NCI-H510A (cell line): ENCODE data around the gene VIM.
"Not testable (repeated sequence)": the region's sequence is repeated elsewhere in the genome, so short reads cannot be mapped to it uniquely, and the experiment has no call there.

Source experiments
- DNase-seq: peaks from one replicate; lab custom pipeline; 2025; lab: John Stamatoyannopoulos, UW

VIM gene

GRCh38 chr10:17256627-17257026, 28.6 kb downstream of the VIM start:
- DNase-seq = no peak

GRCh38 chr10:17257466-17258321, 29.7 kb downstream of the VIM start:
- no peak for DNase-seq

- DNase-seq = no peak
Measured at GRCh38 chr10:17262502-17262901, 34.5 kb downstream of the VIM start.

- no peak for DNase-seq
Measured at GRCh38 chr10:17263580-17263979, 35.5 kb downstream of the VIM start.

DNA sequence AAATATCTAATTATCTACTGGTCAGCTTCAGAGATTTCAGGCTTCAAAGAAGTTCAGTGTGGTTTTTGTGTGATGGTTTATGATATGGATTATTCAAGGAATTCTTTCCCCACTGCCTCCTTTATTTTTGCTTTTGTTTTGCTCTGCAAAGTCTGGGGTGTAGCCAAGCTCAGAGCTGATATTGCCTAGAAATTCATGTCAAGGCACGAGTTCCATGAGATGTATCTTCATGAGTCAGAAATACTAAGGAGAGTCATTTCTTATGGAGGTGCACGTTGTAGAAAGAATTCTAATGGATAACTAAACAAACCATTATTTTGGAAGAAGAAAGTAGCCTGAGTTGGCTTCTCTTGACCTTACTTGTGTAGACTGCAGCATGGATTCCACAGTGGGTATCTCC, 37.4 kb downstream of the VIM start:
- DNase-seq = no peak

DNA sequence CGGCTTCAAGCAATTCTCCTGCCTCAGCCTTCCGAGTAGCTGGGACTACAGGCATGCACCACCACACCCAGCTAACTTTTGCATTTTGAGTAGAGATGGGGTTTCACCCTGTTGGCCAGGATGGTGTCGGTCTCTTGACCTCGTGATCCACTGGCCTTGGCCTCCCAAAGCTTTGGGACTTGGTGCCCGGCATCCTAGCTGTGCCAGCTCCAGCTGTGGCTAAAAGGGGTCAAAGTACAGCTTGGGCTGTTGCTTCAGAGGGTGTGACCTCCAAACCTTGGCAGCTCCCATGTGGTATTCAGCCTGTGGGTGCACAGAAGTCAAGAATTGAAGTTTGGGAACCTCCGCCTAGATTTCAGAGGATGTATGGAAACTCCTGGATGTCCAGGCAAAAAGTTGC, 38.5 kb downstream of the VIM start:
- DNase-seq = not testable (repeated sequence)

GRCh38 chr10:17272648-17273047, 44.6 kb downstream of the VIM start:
- no peak for DNase-seq

GRCh38 chr10:17273403-17273802, 45.4 kb downstream of the VIM start:
- DNase-seq = no peak

DNA sequence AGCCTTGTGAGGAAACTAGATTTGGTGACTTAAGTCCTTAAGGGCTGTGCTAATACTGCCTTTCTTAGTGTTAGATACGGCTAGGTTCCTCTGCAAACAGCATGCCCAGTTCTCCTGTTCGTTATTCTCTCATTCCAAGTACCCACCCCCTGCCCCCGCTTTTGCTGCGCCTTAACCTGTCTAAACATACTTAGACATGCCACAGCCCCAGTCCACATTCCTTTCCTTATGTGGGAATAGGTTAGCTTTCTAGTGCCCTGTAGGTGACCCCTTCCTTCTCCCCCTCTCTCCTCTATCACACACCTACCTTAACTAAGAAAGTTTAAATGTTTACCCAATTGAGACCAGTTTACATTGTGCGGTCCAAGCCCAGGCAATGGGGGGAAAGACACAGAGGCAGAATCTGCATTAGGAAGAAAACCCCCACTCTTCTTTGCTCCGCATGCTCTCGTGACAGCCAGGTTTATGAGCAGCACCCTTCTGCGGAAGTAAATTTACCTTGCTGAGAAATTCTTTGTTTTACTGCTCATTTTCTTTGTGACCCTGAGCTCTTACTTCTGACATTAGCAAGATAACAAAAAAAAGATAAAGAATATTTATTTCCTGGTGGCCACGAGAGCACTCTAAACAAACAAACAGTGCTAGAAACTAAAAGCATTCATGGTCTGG, 48.8 kb downstream of the VIM start:
- DNase-seq = no peak

DNA sequence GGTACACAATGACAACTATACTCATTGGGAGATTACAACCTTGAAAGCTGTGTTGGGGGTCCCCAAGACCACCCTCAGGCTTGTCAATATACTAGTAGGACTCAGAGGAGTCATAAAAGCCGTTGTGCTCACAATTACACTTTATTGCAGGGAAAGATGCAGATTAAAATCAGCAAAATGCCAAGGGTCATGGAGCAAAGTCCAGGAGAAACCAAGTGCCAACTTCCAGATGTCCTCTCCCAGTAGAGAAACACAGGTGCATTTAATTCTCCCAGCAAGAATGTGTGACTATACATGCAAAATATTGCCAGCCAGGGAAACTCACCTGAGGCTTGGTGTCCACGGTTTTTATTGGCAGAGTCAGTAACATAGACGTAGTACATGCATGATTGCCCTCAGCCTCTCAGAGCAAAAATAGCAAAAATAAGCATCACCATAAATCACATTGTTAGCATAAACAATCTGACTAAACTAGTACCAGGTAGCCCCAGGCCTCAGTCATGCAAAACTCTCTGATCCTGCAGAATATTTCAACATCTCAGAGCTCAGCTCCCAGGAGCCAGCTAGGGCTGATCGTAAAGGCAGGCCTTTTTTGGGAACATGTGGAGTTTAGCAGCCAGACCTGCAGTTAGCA, 50.7 kb downstream of the VIM start:
- DNase-seq = no peak

DNA sequence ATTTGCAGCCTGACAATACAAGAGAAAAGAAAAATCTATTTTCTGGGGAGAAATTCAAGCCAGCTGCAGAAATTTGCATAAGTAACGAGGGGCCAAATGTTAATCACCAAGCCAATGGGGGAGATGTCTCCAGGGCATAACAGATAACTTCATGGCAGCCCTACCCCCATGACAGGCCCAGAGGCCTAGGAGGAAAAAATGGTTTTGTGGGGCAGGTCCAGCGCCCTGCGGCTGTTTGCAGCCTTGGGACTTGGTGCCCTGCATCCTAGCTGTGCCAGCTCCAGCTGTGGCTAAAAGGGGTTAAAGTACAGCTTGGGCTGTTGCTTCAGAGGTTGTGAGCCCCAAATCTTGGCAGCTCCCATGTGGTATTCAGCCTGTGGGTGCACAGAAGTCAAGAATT, 54.3 kb downstream of the VIM start:
- no peak for DNase-seq

DNA sequence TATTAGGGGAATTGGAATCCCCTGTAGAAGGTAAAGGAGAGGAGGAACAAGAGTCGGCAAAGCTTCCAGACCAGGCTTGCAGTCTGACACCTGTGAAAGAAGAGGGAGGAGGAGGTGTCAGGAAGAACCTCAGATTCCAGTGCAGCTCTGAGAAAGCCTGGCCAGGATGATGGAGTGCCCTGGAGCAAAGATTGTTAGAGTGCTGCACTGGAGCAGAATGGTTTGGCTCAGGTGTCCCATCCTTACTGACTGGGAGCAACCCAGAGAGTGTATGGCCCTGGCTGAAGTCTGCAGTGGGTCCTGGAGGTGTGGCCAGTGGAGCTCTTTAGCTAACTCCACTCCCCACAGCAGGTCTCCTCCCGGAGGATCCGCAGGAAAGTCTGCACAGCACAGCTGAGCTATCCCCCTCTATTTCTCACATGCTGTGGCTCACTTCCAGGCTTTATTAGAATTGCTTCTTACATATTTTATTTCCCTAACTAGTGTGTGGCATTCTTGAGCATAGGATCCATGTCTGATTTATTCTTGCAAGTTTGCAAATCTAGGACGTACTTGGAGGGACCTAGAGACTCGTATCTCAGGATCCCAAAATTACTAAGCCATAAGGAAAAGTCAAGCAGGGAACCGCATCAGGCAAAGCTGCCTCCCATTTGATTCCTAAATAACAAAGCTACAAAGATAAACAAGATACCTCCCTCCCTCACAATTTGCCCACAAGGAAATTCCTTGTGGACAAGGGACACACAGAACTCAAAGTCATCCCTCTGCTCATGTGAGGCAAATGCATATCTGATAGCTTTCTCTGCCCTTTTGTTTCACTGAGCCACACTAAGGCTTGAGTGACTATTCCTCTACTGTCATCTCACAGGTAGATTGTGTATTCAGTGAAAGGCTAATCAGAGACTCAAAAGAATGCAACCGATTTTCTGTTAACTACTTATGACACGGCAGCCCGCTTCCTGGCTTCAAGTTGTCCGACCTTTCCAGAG, 58.8 kb downstream of the VIM start:
- DNase-seq = no peak
